ENCODE data around the gene SOWAHA. TPM values are rescaled to one million over a fixed set of nuclear protein-coding genes. Genes with fewer than 3 reads are reported as not detected.

Gene SOWAHA
- total and polyA plus RNA-seq, 4 donors: 0.06 to 0.98 (median 0.12) TPM

DNA sequence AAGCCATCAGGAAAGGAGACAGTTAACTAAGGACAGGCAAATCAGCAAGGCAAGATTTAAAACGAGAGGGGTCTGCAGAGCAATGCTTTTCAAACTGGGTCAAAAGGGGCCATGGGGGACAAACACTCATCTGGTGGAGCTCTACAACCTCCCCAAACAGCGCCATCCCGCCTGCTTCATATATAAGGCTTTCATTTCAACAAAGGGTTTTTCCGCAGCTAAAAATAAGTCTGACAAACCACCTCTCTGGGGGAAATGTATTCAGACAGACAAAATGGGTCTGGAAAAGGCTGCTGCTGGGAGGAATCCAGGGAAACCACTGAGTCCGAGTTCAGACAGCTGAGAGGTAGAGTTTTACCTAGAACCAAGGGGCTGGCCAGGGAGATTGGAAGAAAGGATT lies 27.7 kb upstream of the SOWAHA start:
- peaks cover 0 to 4% (median 4%) of the 10 kb centered on the region in 3 donors for H3K27me3 ChIP-seq (ENCODE audit: control insufficient read depth in 3 of 3, insufficient read depth in 3 of 3, low read length in 2 of 3)
- H3K9me3 ChIP-seq (ENCODE audit: control insufficient read depth in 4 of 4, insufficient read depth in 3 of 4, low read length in 3 of 4): no peaks in the 10 kb centered on the region
- no peak for ATAC-seq (ENCODE audit: insufficient read depth, low FRiP score)
- no peaks in the 10 kb centered on the region for H3K36me3 ChIP-seq (ENCODE audit: control insufficient read depth in 4 of 4, insufficient read depth in 4 of 4, low read length in 4 of 4)
- H3K27ac ChIP-seq (ENCODE audit: low read depth in 1 of 2, low read length in 1 of 2): no peak overlapping the region
- peaks cover 0 to 2% (median 0%) of the 10 kb centered on the region in 5 donors for H3K4me1 ChIP-seq (ENCODE audit: control insufficient read depth in 5 of 5, insufficient read depth in 5 of 5, low read length in 5 of 5)
- DNase-seq: no peak
- TF ChIP-seq, protein P1, sequence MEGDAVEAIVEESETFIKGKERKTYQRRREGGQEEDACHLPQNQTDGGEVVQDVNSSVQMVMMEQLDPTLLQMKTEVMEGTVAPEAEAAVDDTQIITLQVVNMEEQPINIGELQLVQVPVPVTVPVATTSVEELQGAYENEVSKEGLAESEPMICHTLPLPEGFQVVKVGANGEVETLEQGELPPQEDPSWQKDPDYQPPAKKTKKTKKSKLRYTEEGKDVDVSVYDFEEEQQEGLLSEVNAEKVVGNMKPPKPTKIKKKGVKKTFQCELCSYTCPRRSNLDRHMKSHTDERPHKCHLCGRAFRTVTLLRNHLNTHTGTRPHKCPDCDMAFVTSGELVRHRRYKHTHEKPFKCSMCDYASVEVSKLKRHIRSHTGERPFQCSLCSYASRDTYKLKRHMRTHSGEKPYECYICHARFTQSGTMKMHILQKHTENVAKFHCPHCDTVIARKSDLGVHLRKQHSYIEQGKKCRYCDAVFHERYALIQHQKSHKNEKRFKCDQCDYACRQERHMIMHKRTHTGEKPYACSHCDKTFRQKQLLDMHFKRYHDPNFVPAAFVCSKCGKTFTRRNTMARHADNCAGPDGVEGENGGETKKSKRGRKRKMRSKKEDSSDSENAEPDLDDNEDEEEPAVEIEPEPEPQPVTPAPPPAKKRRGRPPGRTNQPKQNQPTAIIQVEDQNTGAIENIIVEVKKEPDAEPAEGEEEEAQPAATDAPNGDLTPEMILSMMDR (IDR thresholded peaks at IDR 0.05; ENCODE audit: control extremely low read depth, extremely low read depth): no peak
- no peak overlapping the region for H3K4me3 ChIP-seq
- no peak overlapping the region for H3K9ac ChIP-seq (ENCODE audit: insufficient read depth in 1 of 2, low read length in 2 of 2)
- 74 to 80% methylated on average over 5 of the region's 5 CpGs for WGBS, 2 donors

- H3K9ac ChIP-seq (ENCODE audit: insufficient read depth in 1 of 2, low read length in 2 of 2): no peak overlapping the region
- WGBS, 2 donors: 92% methylated on average over 4 of the region's 4 CpGs
- no peak for DNase-seq
- peaks cover 0 to 4% (median 4%) of the 10 kb centered on the region in 3 donors for H3K27me3 ChIP-seq (ENCODE audit: control insufficient read depth in 3 of 3, insufficient read depth in 3 of 3, low read length in 2 of 3)
- no peak for ATAC-seq (ENCODE audit: insufficient read depth, low FRiP score)
- no peaks in the 10 kb centered on the region for H3K9me3 ChIP-seq (ENCODE audit: control insufficient read depth in 4 of 4, insufficient read depth in 3 of 4, low read length in 3 of 4)
- no peak overlapping the region for H3K27ac ChIP-seq (ENCODE audit: low read depth in 1 of 2, low read length in 1 of 2)
- H3K4me3 ChIP-seq: no peak overlapping the region
- TF ChIP-seq, protein P1 (IDR thresholded peaks at IDR 0.05; ENCODE audit: control extremely low read depth, extremely low read depth): no peak
- peaks cover 0 to 2% (median 0%) of the 10 kb centered on the region in 5 donors for H3K4me1 ChIP-seq (ENCODE audit: control insufficient read depth in 5 of 5, insufficient read depth in 5 of 5, low read length in 5 of 5)
- no peaks in the 10 kb centered on the region for H3K36me3 ChIP-seq (ENCODE audit: control insufficient read depth in 4 of 4, insufficient read depth in 4 of 4, low read length in 4 of 4)
Measured at GRCh38 chr5:132785864-132786263, 27.2 kb upstream of the SOWAHA start.

GRCh38 chr5:132787076-132787475 lies 26.0 kb upstream of the SOWAHA start:
- H3K9ac ChIP-seq (ENCODE audit: insufficient read depth in 1 of 2, low read length in 2 of 2): no peak overlapping the region
- TF ChIP-seq, protein P1 (IDR thresholded peaks at IDR 0.05; ENCODE audit: control extremely low read depth, extremely low read depth): no peak
- no peak for ATAC-seq (ENCODE audit: insufficient read depth, low FRiP score)
- no peaks in the 10 kb centered on the region for H3K36me3 ChIP-seq (ENCODE audit: control insufficient read depth in 4 of 4, insufficient read depth in 4 of 4, low read length in 4 of 4)
- DNase-seq: no peak
- H3K4me1 ChIP-seq (ENCODE audit: control insufficient read depth in 5 of 5, insufficient read depth in 5 of 5, low read length in 5 of 5): peaks cover 0 to 2% (median 0%) of the 10 kb centered on the region in 5 donors
- H3K9me3 ChIP-seq (ENCODE audit: control insufficient read depth in 4 of 4, insufficient read depth in 3 of 4, low read length in 3 of 4): no peaks in the 10 kb centered on the region
- H3K4me3 ChIP-seq: no peak overlapping the region
- no peak overlapping the region for H3K27ac ChIP-seq (ENCODE audit: low read depth in 1 of 2, low read length in 1 of 2)
- peaks cover 0 to under 1% (median under 1%) of the 10 kb centered on the region in 3 donors for H3K27me3 ChIP-seq (ENCODE audit: control insufficient read depth in 3 of 3, insufficient read depth in 3 of 3, low read length in 2 of 3)
- 99 to 100% methylated on average over 1 of the region's 1 CpG for WGBS, 2 donors

DNA sequence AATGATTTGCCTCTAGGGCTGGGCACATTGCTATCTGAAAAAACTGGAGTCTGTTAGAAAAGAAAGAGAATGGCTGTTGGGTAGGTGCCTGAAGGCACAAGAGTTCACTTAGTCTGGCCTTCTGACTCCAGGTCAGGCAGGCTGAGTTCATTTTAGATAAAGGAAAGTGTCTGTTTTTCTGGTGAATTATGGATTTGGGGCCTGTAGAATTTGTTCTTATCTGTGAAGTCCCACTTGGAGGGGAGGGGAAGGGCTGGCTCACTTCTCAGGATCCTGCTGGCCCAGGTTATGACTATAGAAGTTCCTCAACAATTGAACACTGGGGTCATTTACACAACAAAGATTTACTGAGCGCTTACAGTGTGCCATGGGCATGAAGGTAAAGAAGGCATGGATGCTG lies 24.6 kb upstream of the SOWAHA start:
- 96 to 98% methylated on average over 1 of the region's 1 CpG for WGBS, 2 donors
- H3K4me1 ChIP-seq (ENCODE audit: control insufficient read depth in 5 of 5, insufficient read depth in 5 of 5, low read length in 5 of 5): no peaks in the 10 kb centered on the region
- no peaks in the 10 kb centered on the region for H3K27me3 ChIP-seq (ENCODE audit: control insufficient read depth in 3 of 3, insufficient read depth in 3 of 3, low read length in 2 of 3)
- no peaks in the 10 kb centered on the region for H3K36me3 ChIP-seq (ENCODE audit: control insufficient read depth in 4 of 4, insufficient read depth in 4 of 4, low read length in 4 of 4)
- H3K9ac ChIP-seq (ENCODE audit: insufficient read depth in 1 of 2, low read length in 2 of 2): no peak overlapping the region
- no peak overlapping the region for H3K27ac ChIP-seq (ENCODE audit: low read depth in 1 of 2, low read length in 1 of 2)
- DNase-seq (no peak), ATAC-seq (ENCODE audit: insufficient read depth, low FRiP score) (no peak)
- TF ChIP-seq, protein P1 (IDR thresholded peaks at IDR 0.05; ENCODE audit: control extremely low read depth, extremely low read depth): no peak
- no peaks in the 10 kb centered on the region for H3K9me3 ChIP-seq (ENCODE audit: control insufficient read depth in 4 of 4, insufficient read depth in 3 of 4, low read length in 3 of 4)
- no peak overlapping the region for H3K4me3 ChIP-seq
